ENCODE measurements around the gene CNTN3. TPM values are rescaled to one million over a fixed set of nuclear protein-coding genes. Genes with fewer than 3 reads are reported as not detected.

Gene CNTN3
- total and polyA plus RNA-seq, 5 experiments from 2014 or later = not detected

DNA sequence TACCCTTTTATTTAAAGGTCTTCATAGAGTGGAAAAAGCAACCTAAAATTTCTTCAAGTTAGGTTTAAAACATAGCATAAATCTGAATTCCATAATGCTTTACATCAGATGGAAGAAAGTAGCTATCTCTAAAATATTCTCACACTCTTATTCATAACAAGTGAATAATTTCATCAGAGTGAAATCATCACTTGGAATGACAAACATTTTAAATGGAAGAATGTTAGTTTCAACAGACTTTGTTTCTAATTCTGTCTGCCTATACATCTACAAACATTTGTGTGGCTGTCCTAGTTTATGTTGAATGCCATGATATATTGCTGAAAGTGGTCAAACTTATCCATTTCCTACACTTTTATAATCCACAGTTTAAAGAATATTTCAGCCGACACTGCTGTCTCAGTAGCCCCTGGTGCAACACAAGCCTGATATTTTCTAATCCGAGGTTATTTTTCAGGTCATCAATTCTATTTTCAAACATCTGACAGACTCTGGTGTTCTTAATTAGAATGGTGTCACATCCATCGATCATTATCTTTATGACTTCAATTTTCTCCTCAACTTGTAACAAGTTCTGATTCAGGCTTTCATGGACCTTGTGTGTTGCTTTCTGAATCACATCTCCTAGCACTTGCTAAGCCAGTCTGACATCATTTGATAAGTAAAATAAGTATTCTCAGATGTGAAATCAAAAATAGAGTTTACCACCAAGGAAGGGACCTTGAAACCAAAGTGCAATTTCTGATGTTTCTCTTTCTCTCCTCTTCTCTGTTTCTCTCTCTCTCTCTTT is 17.1 kb upstream of the CNTN3 start:
- POLR2A ChIA-PET = no interaction called here
- Mint-ChIP-seq H3K4me1 (no peaks in the 10 kb centered on the region), H3K4me3 (no peak overlapping the region), H3K9me3 (peaks cover 3 to 22% (median 12%) of the 10 kb centered on the region in 9 donors), H3K36me3 (no peaks in the 10 kb centered on the region), H3K27ac (no peak overlapping the region), H3K27me3 (no peaks in the 10 kb centered on the region)
- no peak for ATAC-seq
- DNase-seq = no peak

DNA sequence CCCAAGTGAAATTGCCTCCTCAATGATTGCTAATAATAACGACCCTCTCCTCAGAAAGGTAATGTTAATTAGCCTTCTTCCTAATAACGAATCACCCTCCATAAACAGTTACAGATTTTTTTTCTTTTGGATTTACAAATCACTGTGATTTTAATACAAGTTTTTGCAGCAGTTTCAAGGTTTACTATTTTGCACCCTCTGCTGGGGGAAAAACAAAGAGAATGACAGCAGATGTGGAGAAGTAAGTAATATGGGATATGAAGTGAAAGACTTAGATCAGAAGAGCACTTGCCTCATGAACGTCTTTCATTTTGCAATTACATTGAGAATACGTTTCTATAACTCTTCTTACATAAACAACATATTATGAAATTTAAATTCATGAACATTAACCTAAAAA is 16.1 kb upstream of the CNTN3 start:
- Mint-ChIP-seq H3K36me3 (no peaks in the 10 kb centered on the region), H3K27ac (no peak overlapping the region), H3K4me3 (no peak overlapping the region), H3K4me1 (no peaks in the 10 kb centered on the region), H3K27me3 (no peaks in the 10 kb centered on the region), H3K9me3 (peaks cover 3 to 22% (median 10%) of the 10 kb centered on the region in 9 donors)
- DNase-seq (no peak), ATAC-seq (no peak)
- POLR2A ChIA-PET = no interaction called here

DNA sequence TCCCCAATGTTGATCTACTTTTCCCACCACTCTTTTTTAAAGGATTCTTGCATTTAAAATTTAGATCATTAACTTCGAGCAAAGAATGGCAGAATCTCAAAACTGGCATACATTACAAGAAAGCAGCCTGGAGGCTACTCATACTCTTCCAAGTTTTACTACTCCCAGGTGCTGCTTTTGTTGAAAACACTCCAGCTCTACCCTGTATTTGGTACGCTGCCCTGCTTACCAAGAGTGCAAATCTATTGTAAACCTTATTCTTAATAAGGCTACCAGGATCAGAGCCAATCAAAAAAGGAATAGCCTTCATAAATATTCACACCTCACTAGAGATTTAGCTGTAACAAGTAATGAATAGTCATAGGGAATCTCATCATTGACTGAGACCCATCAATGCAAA is 11.6 kb upstream of the CNTN3 start:
- Mint-ChIP-seq H3K27me3 (no peaks in the 10 kb centered on the region), H3K27ac (no peak overlapping the region), H3K4me1 (no peaks in the 10 kb centered on the region), H3K36me3 (no peaks in the 10 kb centered on the region), H3K9me3 (peaks cover 0 to 20% (median 7%) of the 10 kb centered on the region in 9 donors), H3K4me3 (no peak overlapping the region)
- DNase-seq (no peak), ATAC-seq (no peak)
- POLR2A ChIA-PET = no interaction called here

DNA sequence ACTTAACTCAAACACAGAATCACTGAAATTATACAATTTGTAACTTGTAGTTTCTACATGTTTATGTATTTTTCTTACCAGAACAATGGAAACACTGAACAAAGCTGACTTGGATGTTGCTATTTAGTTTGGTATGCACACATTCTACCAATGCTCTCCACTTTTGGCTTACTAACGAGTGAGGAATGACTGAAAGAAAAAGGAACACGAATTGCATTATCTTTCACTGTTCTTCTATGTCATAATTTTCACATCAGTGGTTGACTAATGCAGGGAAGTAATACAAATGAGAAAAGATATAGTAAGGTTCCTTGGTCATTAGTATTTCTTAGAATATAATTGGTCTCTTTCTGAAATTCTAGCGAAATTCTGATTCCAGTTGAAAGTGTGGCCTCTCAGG is 9.8 kb upstream of the CNTN3 start:
- POLR2A ChIA-PET = no interaction called here
- no peak overlapping the region for H3K4me3 Mint-ChIP-seq

DNA sequence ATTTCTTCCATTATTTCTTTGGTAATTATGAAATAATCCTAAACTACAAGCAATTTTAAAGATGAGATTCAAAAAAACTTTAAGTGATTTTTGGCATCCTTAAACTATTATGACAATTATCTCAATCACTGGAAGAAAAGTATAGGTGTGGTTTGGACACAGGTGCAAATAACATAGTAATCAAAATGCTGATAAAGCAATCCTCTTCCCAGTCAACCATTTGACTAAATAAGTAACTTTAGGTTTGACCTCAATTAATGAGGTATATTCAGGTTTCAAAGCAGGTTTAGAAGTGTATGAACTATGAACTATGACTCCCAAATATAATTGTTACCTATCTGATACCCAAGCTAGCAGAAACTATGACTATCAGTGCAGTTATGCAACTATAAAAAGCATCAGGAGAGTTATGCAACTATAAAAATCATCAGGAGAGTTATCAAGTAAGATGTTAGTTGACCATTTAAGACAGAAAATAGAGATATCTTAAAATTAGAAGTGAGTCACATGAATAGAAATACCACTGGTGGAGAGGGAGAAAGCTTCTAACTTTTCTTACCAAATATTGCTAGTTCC is 8.9 kb upstream of the CNTN3 start:
- Mint-ChIP-seq H3K4me3 (no peak overlapping the region), H3K36me3 (no peaks in the 10 kb centered on the region), H3K9me3 (peaks cover 0 to 15% (median 9%) of the 10 kb centered on the region in 9 donors), H3K27ac (no peak overlapping the region), H3K4me1 (no peaks in the 10 kb centered on the region), H3K27me3 (no peaks in the 10 kb centered on the region)
- DNase-seq (no peak), ATAC-seq (no peak)
- POLR2A ChIA-PET = no interaction called here

More for the DNA sequence above, 9.8 kb upstream of the CNTN3 start:
- DNase-seq = no peak
- H3K4me1 Mint-ChIP-seq = no peaks in the 10 kb centered on the region
- peaks cover 0 to 19% (median 9%) of the 10 kb centered on the region in 9 donors for H3K9me3 Mint-ChIP-seq
- H3K27me3 Mint-ChIP-seq = no peaks in the 10 kb centered on the region
- no peaks in the 10 kb centered on the region for H3K36me3 Mint-ChIP-seq
- H3K27ac Mint-ChIP-seq = no peak overlapping the region
- no peak for ATAC-seq

DNA sequence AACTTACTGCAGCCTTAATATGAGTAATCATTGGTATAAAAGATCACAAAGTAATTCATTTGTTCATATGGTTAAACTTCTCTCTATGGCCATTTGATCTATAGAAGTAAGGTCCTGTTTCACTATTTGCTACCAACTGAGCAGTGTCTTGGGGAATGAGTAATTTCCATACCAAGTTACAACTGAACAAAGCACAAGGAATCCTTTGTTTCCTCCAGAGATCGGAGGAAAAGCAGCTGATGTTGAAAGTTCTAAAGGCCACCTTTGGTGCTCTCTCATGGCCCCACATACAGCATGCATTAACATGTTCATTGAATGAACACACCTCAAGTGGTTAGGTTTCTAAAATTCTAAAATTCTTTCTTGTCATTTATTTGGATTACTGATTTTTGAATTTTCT is 7.1 kb upstream of the CNTN3 start:
- DNase-seq (no peak), ATAC-seq (no peak)
- H3K36me3 Mint-ChIP-seq = no peaks in the 10 kb centered on the region
- no peak overlapping the region for H3K4me3 Mint-ChIP-seq
- POLR2A ChIA-PET = no interaction called here
- H3K27ac Mint-ChIP-seq = no peak overlapping the region
- H3K27me3 Mint-ChIP-seq = peaks cover 0 to 7% (median 0%) of the 10 kb centered on the region in 5 donors
- peaks cover 0 to 14% (median 3%) of the 10 kb centered on the region in 9 donors for H3K9me3 Mint-ChIP-seq
- H3K4me1 Mint-ChIP-seq = no peaks in the 10 kb centered on the region

DNA sequence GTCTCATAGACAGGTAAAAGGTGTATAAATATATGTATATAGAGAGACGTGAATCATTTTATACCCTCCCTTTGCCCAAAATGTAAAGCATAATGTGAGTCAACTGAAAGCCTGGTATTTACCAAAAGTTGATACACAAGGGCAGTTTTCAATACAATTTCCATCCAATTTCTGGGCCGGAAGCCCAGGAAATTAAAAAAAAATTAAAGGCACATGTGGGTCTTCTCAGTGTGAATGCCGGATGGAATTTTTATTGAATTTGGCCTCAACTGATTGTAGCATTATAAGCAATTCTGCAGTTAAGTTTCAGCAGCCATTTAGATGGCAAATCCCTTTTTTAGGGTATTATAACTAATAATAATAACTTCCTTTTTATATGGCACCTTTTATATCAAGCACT is 3.3 kb upstream of the CNTN3 start:
- ATAC-seq (no peak), DNase-seq (no peak)
- Mint-ChIP-seq H3K9me3 (peaks cover 0 to 12% (median 7%) of the 10 kb centered on the region in 9 donors), H3K4me1 (no peaks in the 10 kb centered on the region), H3K27ac (no peak overlapping the region), H3K27me3 (peaks cover 8 to 35% (median 15%) of the 10 kb centered on the region in 5 donors), H3K36me3 (no peaks in the 10 kb centered on the region), H3K4me3 (no peak overlapping the region)
- POLR2A ChIA-PET = no interaction called here

DNA sequence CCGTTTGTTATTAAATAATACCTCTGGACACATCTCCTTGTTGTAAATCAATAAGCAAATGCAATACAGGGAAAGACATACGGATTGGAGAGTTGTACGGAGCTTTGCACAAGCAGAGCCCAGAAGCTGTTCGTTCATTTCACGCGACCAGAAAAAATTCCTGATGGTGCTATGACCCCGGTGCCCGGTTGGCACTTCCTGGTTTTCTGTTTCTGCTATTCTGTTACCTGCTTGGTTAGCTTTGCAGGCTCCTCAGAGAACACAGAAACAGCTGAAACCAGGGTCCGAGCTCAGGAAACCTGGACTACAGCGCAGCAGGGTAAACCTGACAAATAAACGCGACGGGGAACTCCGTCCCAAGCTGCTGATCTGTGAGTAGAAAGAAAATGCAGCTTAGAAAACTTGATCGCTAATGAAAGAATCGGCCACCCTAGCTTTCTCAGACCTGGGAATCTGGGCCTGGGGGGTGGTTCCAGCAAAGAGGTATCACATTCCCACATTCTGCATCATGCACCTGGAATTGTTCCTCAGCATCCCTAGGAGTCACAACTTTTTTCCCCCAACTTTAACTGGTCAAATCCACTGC is 845 bp downstream of the CNTN3 start:
- no peak overlapping the region for H3K27ac Mint-ChIP-seq
- POLR2A ChIA-PET = no interaction called here
- no peaks in the 10 kb centered on the region for H3K4me1 Mint-ChIP-seq
- peaks cover 2 to 25% (median 9%) of the 10 kb centered on the region in 9 donors for H3K9me3 Mint-ChIP-seq
- no peak overlapping the region for H3K4me3 Mint-ChIP-seq
- ATAC-seq = no peak
- peaks cover 13 to 41% (median 22%) of the 10 kb centered on the region in 5 donors for H3K27me3 Mint-ChIP-seq
- DNase-seq = no peak
- no peaks in the 10 kb centered on the region for H3K36me3 Mint-ChIP-seq

DNA sequence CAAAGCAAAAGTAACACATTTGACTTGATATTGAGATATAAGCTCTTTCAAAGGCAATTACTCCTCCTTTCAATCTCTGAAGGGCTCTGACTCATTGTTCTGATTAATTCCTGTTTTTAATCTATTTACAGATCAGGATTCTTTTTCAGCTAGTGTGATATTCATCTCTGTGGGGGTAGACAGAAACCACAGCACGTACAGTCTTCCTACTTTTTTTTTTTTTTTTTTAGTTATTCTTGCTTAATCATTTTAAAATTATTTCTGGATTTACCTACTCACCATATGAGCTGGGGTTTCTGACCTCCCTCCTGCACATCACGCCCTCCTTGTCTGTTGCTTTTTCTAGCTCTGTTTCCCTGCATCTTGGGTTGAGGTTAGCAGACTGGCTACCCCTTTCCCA is 1.4 kb downstream of the CNTN3 start:
- H3K4me3 Mint-ChIP-seq = no peak overlapping the region

DNA sequence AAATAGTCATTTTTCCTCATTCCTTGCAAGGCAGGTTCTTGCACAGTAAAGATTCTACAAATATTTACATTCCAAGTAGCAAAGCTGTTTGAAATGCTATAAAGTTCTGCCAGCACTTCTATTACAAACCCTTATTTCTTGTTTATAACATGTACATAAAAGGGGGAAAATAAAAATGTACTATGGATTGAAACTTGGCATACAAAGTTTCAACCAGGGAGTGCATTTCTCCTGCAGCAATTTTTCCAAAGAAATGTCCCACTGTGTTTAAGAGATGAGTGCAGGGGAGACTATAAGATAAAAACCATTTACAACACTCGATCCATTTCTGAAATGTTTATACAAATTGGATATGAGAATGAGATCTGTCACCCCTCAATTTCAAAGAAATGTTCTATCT is 3.3 kb downstream of the CNTN3 start:
- no peak overlapping the region for H3K4me3 Mint-ChIP-seq
- H3K9me3 Mint-ChIP-seq = peaks cover 2 to 28% (median 9%) of the 10 kb centered on the region in 9 donors
- no peaks in the 10 kb centered on the region for H3K4me1 Mint-ChIP-seq
- ATAC-seq (no peak), DNase-seq (no peak)
- POLR2A ChIA-PET = no interaction called here
- H3K27ac Mint-ChIP-seq = no peak overlapping the region
- peaks cover 13 to 30% (median 21%) of the 10 kb centered on the region in 5 donors for H3K27me3 Mint-ChIP-seq
- no peaks in the 10 kb centered on the region for H3K36me3 Mint-ChIP-seq

More for the DNA sequence above, 1.4 kb downstream of the CNTN3 start:
- Mint-ChIP-seq H3K9me3 (peaks cover 2 to 28% (median 9%) of the 10 kb centered on the region in 9 donors), H3K27me3 (peaks cover 13 to 41% (median 22%) of the 10 kb centered on the region in 5 donors), H3K4me1 (no peaks in the 10 kb centered on the region), H3K36me3 (no peaks in the 10 kb centered on the region), H3K27ac (no peak overlapping the region)
- POLR2A ChIA-PET = no interaction called here
- DNase-seq (no peak), ATAC-seq (no peak)

DNA sequence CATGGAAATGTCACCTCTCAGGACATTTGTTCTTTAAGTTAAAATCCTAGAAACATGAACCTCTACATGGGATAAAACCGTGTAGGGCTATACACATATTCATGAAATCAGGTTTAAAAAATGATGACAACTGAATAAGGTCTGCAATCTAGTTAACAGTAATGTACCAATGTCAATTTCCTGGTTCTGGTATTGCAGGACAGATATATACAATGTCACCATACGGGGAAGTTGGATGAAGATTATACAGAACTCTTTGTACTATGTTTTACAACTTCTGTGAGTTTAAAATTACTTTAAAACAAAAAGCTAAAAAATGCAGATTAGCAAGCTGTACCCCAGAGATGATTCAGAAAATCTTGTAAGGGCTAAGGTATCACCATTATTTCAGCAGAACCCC is 6.7 kb downstream of the CNTN3 start:
- DNase-seq (no peak), ATAC-seq (no peak)
- H3K36me3 Mint-ChIP-seq = no peaks in the 10 kb centered on the region
- H3K9me3 Mint-ChIP-seq = peaks cover 0 to 34% (median 7%) of the 10 kb centered on the region in 9 donors
- H3K4me3 Mint-ChIP-seq = no peak overlapping the region
- H3K27ac Mint-ChIP-seq = no peak overlapping the region
- peaks cover 5 to 11% (median 7%) of the 10 kb centered on the region in 5 donors for H3K27me3 Mint-ChIP-seq
- H3K4me1 Mint-ChIP-seq = no peaks in the 10 kb centered on the region
- POLR2A ChIA-PET = no interaction called here

DNA sequence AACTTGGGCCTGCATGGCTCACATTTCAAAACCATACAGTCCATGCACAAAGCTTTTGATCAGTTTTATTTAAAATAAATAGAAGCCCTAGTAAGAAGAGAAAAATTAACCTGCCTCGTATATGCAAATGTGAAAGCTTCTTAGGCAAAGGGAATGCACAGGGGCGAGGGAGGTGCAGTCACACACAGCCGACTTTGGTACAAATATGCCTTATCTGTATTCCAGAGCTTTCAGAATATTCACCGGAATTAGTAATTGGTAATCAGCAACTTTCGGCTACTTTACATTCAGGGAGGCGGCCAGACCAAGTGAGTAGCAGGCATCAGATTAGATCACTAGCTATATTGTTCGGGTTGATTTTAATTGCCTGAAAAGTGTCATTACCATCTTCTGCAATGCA is 7.5 kb downstream of the CNTN3 start:
- H3K4me1 Mint-ChIP-seq = no peaks in the 10 kb centered on the region
- no peak overlapping the region for H3K27ac Mint-ChIP-seq
- H3K9me3 Mint-ChIP-seq = peaks cover 0 to 34% (median 5%) of the 10 kb centered on the region in 9 donors
- ATAC-seq (no peak), DNase-seq (no peak)
- H3K27me3 Mint-ChIP-seq = peaks cover 0 to 6% (median 0%) of the 10 kb centered on the region in 5 donors
- POLR2A ChIA-PET = no interaction called here
- H3K36me3 Mint-ChIP-seq = no peaks in the 10 kb centered on the region
- no peak overlapping the region for H3K4me3 Mint-ChIP-seq

DNA sequence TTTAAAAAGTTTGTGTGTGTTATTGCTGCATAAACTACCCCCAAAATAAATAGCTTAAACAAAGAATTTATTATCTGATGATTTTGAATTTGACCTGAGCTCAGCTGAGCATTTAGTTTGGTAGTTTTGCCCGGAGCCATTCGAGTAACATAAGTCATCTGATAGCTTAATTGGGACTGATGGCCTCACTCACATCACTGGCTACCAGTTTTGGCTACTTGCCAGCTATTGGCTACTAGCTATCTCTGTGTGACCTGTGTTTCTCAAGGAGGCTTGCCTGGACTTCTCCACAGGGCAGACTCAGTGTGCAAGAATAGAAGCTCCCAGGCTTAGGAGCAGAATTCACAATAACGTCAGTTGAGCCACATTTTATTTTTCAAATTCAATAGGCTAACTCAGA is 9.0 kb downstream of the CNTN3 start:
- ATAC-seq (no peak), DNase-seq (no peak)
- Mint-ChIP-seq H3K4me1 (no peaks in the 10 kb centered on the region), H3K4me3 (no peak overlapping the region), H3K27ac (no peak overlapping the region), H3K27me3 (peaks cover 0 to under 1% (median 0%) of the 10 kb centered on the region in 5 donors), H3K9me3 (peaks cover 0 to 34% (median 5%) of the 10 kb centered on the region in 9 donors), H3K36me3 (no peaks in the 10 kb centered on the region)
- POLR2A ChIA-PET = no interaction called here

Data from naive thymus-derived CD8-positive, alpha-beta T cell (primary cell).